Natural killer cell treated with Interleukin-12 subunit alpha and Interleukin-12 subunit beta and Interleukin-15 and Interleukin-18, amount 100 ng/mL, for 72 hours (primary cell): ENCODE data around the gene RERGL. TPM values are rescaled to one million over a fixed set of nuclear protein-coding genes. Genes with fewer than 3 reads are reported as not detected.
"Not testable (repeated sequence)": the region's sequence is repeated elsewhere in the genome, so short reads cannot be mapped to it uniquely, and the experiment has no call there.

Source experiments
- ATAC-seq, 2 donors: fragments of 150-1000 bp; cut with Tn5 transposase in 1 of 2; sonication (Bioruptor Pico), chemical (Tn5 transposase) in 1 of 2; 2 replicates each; pipeline ENCODE4 v1.10.0; 2021
- DNase-seq: peaks from one replicate; pipeline ENCODE4 v3.0.0; 2022; ENCODE audit warnings: low spot score
- H3K27ac Mint-ChIP-seq, 2 donors: 1 replicate in 1 of 2; 2 replicates in 1 of 2; pipeline ENCODE4 v1.8.0; 2022; ENCODE audit warnings: mixed read lengths in 2 of 2, mild to moderate bottlenecking in 1 of 2, moderate library complexity in 1 of 2
- H3K27me3 Mint-ChIP-seq, 2 donors: 1 replicate in 1 of 2; 2 replicates in 1 of 2; pipeline ENCODE4 v1.8.0; 2022; ENCODE audit warnings: mixed read lengths in 2 of 2
- H3K36me3 Mint-ChIP-seq: one replicate; pipeline ENCODE4 v1.8.0; 2022; ENCODE audit warnings: mixed read lengths
- H3K4me1 Mint-ChIP-seq, 2 donors: 1 replicate in 1 of 2; 2 replicates in 1 of 2; pipeline ENCODE4 v1.8.0; 2022; ENCODE audit warnings: low read depth in 2 of 2, mixed read lengths in 2 of 2, mild to moderate bottlenecking in 1 of 2
- H3K4me3 Mint-ChIP-seq: one replicate; pipeline ENCODE4 v1.8.0; 2022; ENCODE audit warnings: mixed read lengths
- H3K9me3 Mint-ChIP-seq: 2 replicates; pipeline ENCODE4 v1.8.0; 2022; ENCODE audit warnings: mixed read lengths
- total RNA-seq, 2 donors: library from RNA; stranded (reverse); gene quantifications; one replicate each; pipeline ENCODE4 v1.2.3, GENCODE V29; 2022

The RERGL gene
- total RNA-seq, 2 donors from 2014 or later = not detected

GRCh38 chr12:18068355-18068754 lies 21.6 kb downstream of the RERGL start:
- no peak overlapping the region for H3K27ac Mint-ChIP-seq
- H3K9me3 Mint-ChIP-seq = peaks cover 19% of the 10 kb centered on the region
- no peaks in the 10 kb centered on the region for H3K4me1 Mint-ChIP-seq
- DNase-seq = no peak
- peaks cover 6% of the 10 kb centered on the region for H3K36me3 Mint-ChIP-seq
- no peak overlapping the region for H3K4me3 Mint-ChIP-seq
- ATAC-seq = no peak
- no peaks in the 10 kb centered on the region for H3K27me3 Mint-ChIP-seq

GRCh38 chr12:18066666-18067065 lies 23.3 kb downstream of the RERGL start:
- ATAC-seq = no peak
- Mint-ChIP-seq H3K27me3 (no peaks in the 10 kb centered on the region), H3K36me3 (peaks cover 6% of the 10 kb centered on the region), H3K27ac (no peak overlapping the region), H3K4me3 (no peak overlapping the region), H3K4me1 (no peaks in the 10 kb centered on the region), H3K9me3 (peaks cover 19% of the 10 kb centered on the region)
- no peak for DNase-seq

GRCh38 chr12:18062867-18063266 lies 27.1 kb downstream of the RERGL start:
- H3K36me3 Mint-ChIP-seq = peaks cover 12% of the 10 kb centered on the region
- not testable (repeated sequence) for H3K4me1 Mint-ChIP-seq, H3K4me3 Mint-ChIP-seq, H3K27ac Mint-ChIP-seq, ATAC-seq, H3K27me3 Mint-ChIP-seq, DNase-seq
- peaks cover 22% of the 10 kb centered on the region for H3K9me3 Mint-ChIP-seq

DNA sequence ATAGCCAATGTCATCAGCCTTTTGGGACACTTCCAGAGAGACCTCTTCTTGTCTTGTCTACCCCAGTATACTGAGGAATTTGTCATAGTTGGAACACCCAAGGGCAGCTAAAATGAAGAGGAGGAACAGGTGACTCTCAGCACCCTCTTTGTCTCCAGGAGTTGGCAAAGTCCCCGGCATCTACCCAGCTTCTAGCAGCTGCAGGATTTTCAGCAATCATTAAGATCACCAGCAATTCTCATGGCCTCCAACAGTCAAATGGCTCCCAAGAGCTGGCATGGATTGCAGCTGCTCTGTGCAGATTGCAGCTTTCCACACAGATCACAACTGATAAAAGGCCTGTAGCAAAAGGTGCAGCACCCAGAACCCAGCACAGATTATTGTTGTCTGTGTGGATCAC lies 32.9 kb downstream of the RERGL start:
- Mint-ChIP-seq H3K27ac (no peak overlapping the region), H3K27me3 (no peaks in the 10 kb centered on the region), H3K9me3 (peaks cover 15% of the 10 kb centered on the region), H3K36me3 (peaks cover 8% of the 10 kb centered on the region), H3K4me1 (no peaks in the 10 kb centered on the region), H3K4me3 (no peak overlapping the region)
- DNase-seq (no peak), ATAC-seq (no peak)

- Mint-ChIP-seq H3K9me3 (peaks cover 10% of the 10 kb centered on the region), H3K27me3 (no peaks in the 10 kb centered on the region), H3K4me1 (no peaks in the 10 kb centered on the region), H3K36me3 (peaks cover 8% of the 10 kb centered on the region), H3K27ac (no peak overlapping the region), H3K4me3 (no peak overlapping the region)
- ATAC-seq = no peak
- DNase-seq = no peak
These were observed 34.9 kb downstream of the RERGL start for GRCh38 chr12:18054925-18055619.

GRCh38 chr12:18045446-18045992 lies 44.5 kb downstream of the RERGL start:
- no peak overlapping the region for H3K4me3 Mint-ChIP-seq
- DNase-seq (no peak), ATAC-seq (no peak)
- peaks cover 13% of the 10 kb centered on the region for H3K9me3 Mint-ChIP-seq
- no peaks in the 10 kb centered on the region for H3K4me1 Mint-ChIP-seq
- H3K27ac Mint-ChIP-seq = no peak overlapping the region
- H3K36me3 Mint-ChIP-seq = no peaks in the 10 kb centered on the region
- no peaks in the 10 kb centered on the region for H3K27me3 Mint-ChIP-seq

DNA sequence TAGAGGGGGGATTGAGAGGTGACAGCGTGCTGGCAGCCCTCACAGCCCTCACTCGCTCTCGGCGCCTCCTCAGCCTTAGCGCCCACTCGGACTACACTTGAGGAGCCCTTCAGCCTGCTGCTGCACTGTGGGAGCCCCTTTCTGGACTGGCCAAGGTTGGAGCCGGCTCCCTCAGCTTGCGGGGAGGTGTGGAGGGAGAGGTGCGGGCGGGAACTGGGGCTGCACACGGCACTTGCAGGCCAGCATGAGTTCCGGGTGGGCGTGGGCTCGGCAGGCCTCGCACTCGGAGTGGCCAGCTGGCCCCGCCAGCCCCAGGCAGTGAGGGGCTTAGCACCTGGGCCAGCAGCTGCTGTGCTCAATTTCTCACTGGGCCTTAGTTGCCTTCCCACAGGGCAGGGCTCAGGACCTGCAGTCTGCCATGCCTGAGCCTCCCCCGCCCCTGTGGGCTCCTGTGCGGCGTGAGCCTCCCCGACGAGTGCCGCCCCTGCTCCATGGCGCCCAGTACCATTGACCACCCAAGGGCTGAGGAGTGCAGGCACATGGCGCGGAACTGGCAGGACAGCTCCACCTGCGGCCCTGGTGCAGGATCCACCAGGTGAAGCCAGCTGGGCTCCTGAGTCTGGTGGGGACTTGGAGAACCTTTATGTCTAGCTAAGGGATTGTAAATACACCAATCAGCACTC lies 49.8 kb downstream of the RERGL start:
- not testable (repeated sequence) for H3K27me3 Mint-ChIP-seq, H3K27ac Mint-ChIP-seq, DNase-seq, H3K4me3 Mint-ChIP-seq, ATAC-seq, H3K4me1 Mint-ChIP-seq
- peaks cover 12% of the 10 kb centered on the region for H3K36me3 Mint-ChIP-seq
- H3K9me3 Mint-ChIP-seq = peaks cover 31% of the 10 kb centered on the region

Other genes with a start within 250 kb of the RERGL start
- not detected for gene PIK3C2G, start 171.3 kb upstream of the RERGL start, total RNA-seq